OCI-LY1 (cell line): ENCODE measurements around the gene ASCL5.

Experiments used
- CTCF ChIP-seq: fragments of 200-600 bp; sonication (generic), shearing (Covaris generic); IDR thresholded peaks from 2 replicates; pipeline ENCODE4 v1.5.1; 2017; ENCODE audit warnings: mild to moderate bottlenecking, antibody characterized with exemption, low read length, moderate library complexity, mixed read lengths
- EZH2 ChIP-seq: fragments of 200-600 bp; sonication (generic), shearing (Covaris generic); IDR thresholded peaks from 2 replicates; pipeline ENCODE4 v1.8.0; 2017; ENCODE audit warnings: borderline replicate concordance, mixed run types, mild to moderate bottlenecking, antibody characterized with exemption, low read length, moderate library complexity, mixed read lengths

- TF ChIP-seq CTCF (peak; percentile 37; the same call in 1 of the 2 replicates), EZH2 (no peak)
These were observed 44.4 kb upstream of the ASCL5 start for GRCh38 chr1:201171063-201172036.
